BJ (cell line): Measurements from ENCODE around the gene LGR5. TPM values are rescaled to one million over a fixed set of nuclear protein-coding genes. Genes with fewer than 3 reads are reported as not detected.
"Not testable (repeated sequence)": the region's sequence is repeated elsewhere in the genome, so short reads cannot be mapped to it uniquely, and the experiment has no call there.

Experiments used
- CTCF ChIA-PET: fragments of 350-600 bp; formaldehyde crosslinking; extraction: SDS; loops from one replicate; lab custom pipeline; 2021; ENCODE audit warnings: antibody characterized with exemption, inconsistent platforms; lab: Yijun Ruan, JAX
- POLR2A ChIA-PET: fragments of 300-600 bp; sonication (Branson Sonifier 250); formaldehyde crosslinking; extraction: SDS; loops from one replicate; lab custom pipeline; 2021; ENCODE audit warnings: antibody characterized with exemption; lab: Charles Lee
- DNase-seq: peaks from one replicate; pipeline ENCODE4 v3.0.0-alpha.2; 2011; ENCODE audit warnings: low read depth
- H3K27me3 ChIP-seq: 2 replicates; pipeline ENCODE4 v1.6.0; 2011; ENCODE audit warnings: low read length; ENCODE audit not compliant: control insufficient read depth, insufficient read depth
- H3K36me3 ChIP-seq: 2 replicates; pipeline ENCODE4 v1.5.1; 2011; ENCODE audit warnings: low read length; ENCODE audit not compliant: control insufficient read depth, insufficient read depth
- H3K4me3 ChIP-seq: 2 replicates; pipeline ENCODE4 v1.5.1; 2011; ENCODE audit warnings: low read depth, mild to moderate bottlenecking, control low read depth, low read length
- CTCF ChIP-seq: IDR thresholded peaks from 2 replicates; pipeline ENCODE4 v1.5.1; 2011; ENCODE audit warnings: low read depth, mild to moderate bottlenecking, control low read depth, inconsistent platforms, low read length, moderate library complexity; ENCODE audit not compliant: insufficient read depth
- polyA plus RNA-seq: library from polyadenylated mRNA; depleted of rRNA; stranded (reverse); fragments of >200 nt; gene quantifications from 2 replicates; pipeline ENCODE4 v1.2.3, GENCODE V29; 2011

Gene LGR5
- polyA plus RNA-seq, 1 experiment: 0.23 TPM

GRCh38 chr12:71566655-71567054 is 127.1 kb downstream of the LGR5 start:
- ChIA-PET CTCF (no interaction called here), POLR2A (no interaction called here)
- no peak for TF ChIP-seq CTCF
- no peak for DNase-seq
- H3K27me3 ChIP-seq: 0 out of 2 replicates have a peak, but pooled peaks cover 1% of the 10 kb centered on the region
- no peak overlapping the region for H3K4me3 ChIP-seq
- H3K36me3 ChIP-seq: no peaks in the 10 kb centered on the region

GRCh38 chr12:71567537-71567936 is 127.9 kb downstream of the LGR5 start:
- ChIA-PET POLR2A (no interaction called here), CTCF (interaction anchor here (1.0 kb wide), 1 partner anchor 8 kb away, joined by 3 read pairs; no protein-coding TSS in a partner anchor)
- DNase-seq: no peak

GRCh38 chr12:71569885-71570284 is 130.3 kb downstream of the LGR5 start:
- CTCF ChIA-PET: interaction anchor here (1.4 kb wide), 1 partner anchor 12 kb away, joined by 5 read pairs; no protein-coding TSS in a partner anchor
- DNase-seq, POLR2A ChIA-PET: not testable (repeated sequence)

More at GRCh38 chr12:71567537-71567936, 127.9 kb downstream of the LGR5 start:
- TF ChIP-seq CTCF: no peak
- Histone ChIP-seq H3K4me3 (no peak overlapping the region), H3K27me3 (0 out of 2 replicates have a peak, but pooled peaks cover 1% of the 10 kb centered on the region), H3K36me3 (no peaks in the 10 kb centered on the region)

GRCh38 chr12:71576496-71576895 is 136.9 kb downstream of the LGR5 start:
- POLR2A ChIA-PET: no interaction called here
- no peak for TF ChIP-seq CTCF
- CTCF ChIA-PET: interaction anchor here (1.0 to 1.1 kb wide), 2 partner anchors 9 to 11 kb away, joined by 3 read pairs; no protein-coding TSS in a partner anchor

More at GRCh38 chr12:71569885-71570284, 130.3 kb downstream of the LGR5 start:
- H3K36me3 ChIP-seq, H3K4me3 ChIP-seq, H3K27me3 ChIP-seq: not testable (repeated sequence)

GRCh38 chr12:71578694-71579258 is 139.2 kb downstream of the LGR5 start:
- peaks cover 1% of the 10 kb centered on the region; the same call in 1 of the 2 replicates for H3K27me3 ChIP-seq
- POLR2A ChIA-PET: no interaction called here
- CTCF ChIA-PET: interaction anchor here (1.0 to 1.5 kb wide), 2 partner anchors 10 to 22 kb away, joined by 3 read pairs; no protein-coding TSS in a partner anchor
- no peaks in the 10 kb centered on the region for H3K36me3 ChIP-seq
- DNase-seq: no peak
- H3K4me3 ChIP-seq: no peak overlapping the region
- TF ChIP-seq CTCF: no peak

More at GRCh38 chr12:71576496-71576895, 136.9 kb downstream of the LGR5 start:
- no peaks in the 10 kb centered on the region for H3K27me3 ChIP-seq
- DNase-seq: no peak
- H3K36me3 ChIP-seq: no peaks in the 10 kb centered on the region
- no peak overlapping the region for H3K4me3 ChIP-seq

GRCh38 chr12:71581206-71581605 is 141.6 kb downstream of the LGR5 start:
- ChIA-PET POLR2A (no interaction called here), CTCF (no interaction called here)
- Histone ChIP-seq H3K36me3 (no peaks in the 10 kb centered on the region), H3K4me3 (no peak overlapping the region), H3K27me3 (peaks cover 1% of the 10 kb centered on the region; the same call in 1 of the 2 replicates)
- TF ChIP-seq CTCF: no peak
- no peak for DNase-seq
